GM11168 (cell line): Measurements from ENCODE around the gene SNX11.

ENCODE experiments used
- in situ Hi-C: fragments of 300-500 bp; cut with MboI; formaldehyde crosslinking; loops from one replicate; pipeline ENCODE4 v1.12.0; 2022; ENCODE audit warnings: low sequenced_read_pairs; ENCODE audit not compliant: unreplicated experiment

The SNX11 gene

DNA sequence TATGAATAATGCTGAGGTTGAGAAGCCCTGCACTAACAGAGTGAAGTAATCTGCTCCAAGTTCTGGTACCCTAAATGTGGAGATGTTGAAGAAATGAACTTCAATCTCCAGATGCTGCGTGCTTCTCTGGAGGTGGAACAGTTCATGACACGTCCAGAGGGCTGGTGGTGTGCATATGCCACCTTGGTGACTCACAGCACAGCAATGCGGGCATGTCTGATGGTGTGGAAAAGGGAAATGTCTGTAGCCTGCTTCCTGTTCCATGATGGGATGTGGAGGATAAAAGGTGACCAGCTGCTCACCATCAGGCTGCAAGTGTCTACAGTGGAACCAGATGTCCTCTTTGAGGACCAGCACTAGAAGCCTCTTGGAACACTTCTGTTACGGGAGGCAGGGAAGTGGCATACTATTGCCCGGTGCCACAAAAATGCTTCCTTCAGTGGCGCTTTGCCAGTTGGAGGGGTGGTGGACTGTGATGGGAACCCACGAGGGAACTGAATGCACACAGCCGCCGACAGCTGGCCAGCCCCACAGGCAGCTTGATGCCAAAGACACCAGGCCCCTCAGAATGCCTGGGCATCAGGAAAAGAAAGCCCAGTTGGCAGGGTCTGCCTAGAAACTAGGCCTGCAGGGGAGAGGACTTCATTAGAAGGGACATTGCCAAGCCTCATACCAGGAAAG, 19.9 kb downstream of the SNX11 start:
- in situ Hi-C loops = no loop called here

DNA sequence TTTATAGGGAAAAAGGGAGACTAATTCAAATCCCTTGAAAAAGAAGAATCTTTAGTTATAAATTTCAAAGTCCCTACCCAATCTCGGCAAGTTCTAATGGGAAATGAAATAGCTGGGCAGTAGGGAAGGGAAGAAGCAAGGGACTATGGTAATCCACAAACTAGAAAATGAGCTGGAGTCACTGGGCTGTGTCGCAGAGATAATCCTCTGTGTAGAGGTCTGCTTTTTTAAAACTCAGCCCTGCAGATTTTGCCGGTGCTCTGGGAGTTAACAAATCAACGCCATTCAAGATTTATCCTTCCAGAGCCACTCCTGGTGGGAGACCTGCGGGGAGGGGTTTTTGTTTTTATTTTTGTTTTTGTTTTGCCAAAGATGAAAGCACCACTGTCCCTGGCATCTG, 20.8 kb downstream of the SNX11 start:
- in situ Hi-C loops = no loop called here

DNA sequence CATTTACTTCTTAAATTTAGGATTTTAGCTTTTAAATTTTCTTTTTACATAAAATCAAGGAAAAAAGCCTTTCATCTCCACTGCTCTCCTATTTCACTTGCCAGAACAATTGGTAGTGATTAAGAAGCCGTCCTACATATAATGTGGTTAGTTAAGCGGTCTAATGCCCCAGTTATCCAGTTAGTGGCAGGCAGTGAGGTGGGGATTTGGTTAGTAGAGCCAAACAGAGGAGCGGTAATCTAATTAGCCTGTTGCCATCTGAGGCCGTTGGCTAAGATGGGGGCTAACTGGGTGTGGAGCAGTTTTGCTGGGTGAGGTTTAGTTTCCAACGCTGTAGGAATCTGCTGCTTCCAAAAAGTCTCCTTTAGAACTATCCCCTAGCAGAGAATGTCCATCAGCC, 22.4 kb downstream of the SNX11 start:
- in situ Hi-C loops = loop anchor here (10.0 kb wide), 1 partner anchor 45 kb away; no protein-coding TSS in a partner anchor

DNA sequence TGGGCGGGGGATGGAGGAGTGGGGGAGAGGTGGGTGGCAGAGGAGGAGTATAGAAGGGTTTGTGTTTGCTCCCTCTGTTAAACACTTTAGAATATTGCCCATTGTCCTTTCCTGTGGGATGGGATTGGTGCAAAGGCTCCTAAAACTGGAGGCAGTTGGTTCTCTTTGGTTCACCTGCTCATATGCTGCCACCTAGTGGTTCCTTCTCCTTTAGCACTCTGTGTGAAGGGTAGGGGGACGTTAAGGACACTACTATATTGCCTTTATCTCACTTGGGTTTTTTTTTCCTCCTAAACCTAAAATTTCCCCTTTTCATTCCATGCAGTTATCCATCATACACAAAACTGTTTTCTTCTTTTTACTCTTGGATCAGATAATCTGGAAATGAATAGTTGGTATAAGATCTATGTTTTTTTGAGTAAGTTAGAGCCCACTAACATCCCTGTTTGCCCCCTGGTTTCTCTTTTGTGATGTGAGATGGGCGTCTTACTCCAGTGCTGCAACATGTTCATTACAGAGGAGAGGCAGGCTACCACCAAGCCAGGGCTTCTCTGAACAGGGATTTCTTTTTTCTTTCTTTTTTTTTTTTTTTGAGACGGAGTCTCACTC, 23.8 kb downstream of the SNX11 start:
- in situ Hi-C loops = loop anchor here (10.0 kb wide), 1 partner anchor 47 kb away; no protein-coding TSS in a partner anchor

DNA sequence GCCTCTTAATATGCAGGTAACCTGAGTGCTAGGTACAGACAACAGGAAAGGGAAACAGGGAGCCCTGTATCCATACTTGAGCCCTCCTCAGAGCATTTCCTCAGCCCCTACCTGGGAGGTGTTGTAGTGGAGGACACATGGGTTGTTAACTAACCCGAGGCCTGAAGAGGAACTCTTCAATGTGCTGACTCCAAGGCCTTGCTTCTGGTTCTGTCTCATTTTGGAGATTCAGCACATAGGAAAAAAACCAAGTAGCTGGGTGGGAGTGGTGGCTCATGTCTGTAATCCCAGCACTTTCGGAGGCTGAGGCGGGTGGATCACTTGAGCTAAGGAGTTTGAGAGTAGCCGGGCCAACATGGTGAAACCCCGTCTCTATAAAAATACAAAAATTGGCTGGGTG, 24.8 kb downstream of the SNX11 start:
- in situ Hi-C loops = loop anchor here (10.0 kb wide), 1 partner anchor 48 kb away; no protein-coding TSS in a partner anchor

DNA sequence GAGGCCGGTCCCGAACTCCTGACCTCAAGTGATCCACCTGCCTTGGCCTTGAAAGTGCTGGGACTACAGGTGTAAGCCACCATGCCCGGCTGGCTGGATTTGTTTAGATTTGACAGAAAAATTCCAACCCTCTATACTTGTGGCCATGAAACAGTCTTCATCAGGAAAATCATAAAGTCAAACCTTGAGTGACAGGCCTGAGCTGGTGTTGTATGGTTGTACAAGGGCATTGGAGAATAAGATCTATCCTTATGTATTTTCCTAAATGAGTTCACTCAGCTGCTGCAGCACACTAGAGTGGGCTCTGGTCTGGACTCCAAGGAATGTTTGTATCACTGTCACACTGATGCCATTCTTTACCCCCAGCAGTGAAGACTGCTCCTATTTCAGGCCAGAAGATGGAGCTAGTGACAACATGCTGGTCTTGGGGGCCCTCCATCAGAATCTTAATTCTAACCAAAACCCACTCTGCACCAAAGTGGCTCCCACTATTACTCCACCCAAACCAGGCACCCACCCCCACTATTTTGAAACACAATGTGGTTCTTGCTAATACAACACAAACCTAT, 27.4 kb downstream of the SNX11 start:
- in situ Hi-C loops = loop anchor here (10.0 kb wide), 1 partner anchor 50 kb away; no protein-coding TSS in a partner anchor

DNA sequence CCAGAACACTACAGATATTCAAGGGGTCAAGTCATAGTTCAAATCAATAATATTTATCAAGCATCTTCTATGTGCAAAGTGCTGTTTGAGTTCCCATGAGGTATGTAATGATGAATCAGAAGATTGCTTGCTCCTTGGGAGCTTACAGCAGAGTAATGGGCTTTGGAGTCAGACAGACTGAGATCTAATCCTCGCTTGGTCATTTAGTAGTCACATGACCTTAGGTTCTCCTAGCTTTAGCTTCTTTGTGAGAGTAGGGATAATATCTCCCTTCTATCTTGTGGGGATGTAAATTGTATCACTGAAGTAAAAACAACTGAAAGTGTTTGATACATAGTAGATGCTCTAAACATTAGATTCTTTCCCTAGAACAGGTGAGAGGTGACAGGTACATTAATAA, 30.1 kb downstream of the SNX11 start:
- in situ Hi-C loops = loop anchor here (10.0 kb wide), 1 partner anchor 53 kb away; no protein-coding TSS in a partner anchor

DNA sequence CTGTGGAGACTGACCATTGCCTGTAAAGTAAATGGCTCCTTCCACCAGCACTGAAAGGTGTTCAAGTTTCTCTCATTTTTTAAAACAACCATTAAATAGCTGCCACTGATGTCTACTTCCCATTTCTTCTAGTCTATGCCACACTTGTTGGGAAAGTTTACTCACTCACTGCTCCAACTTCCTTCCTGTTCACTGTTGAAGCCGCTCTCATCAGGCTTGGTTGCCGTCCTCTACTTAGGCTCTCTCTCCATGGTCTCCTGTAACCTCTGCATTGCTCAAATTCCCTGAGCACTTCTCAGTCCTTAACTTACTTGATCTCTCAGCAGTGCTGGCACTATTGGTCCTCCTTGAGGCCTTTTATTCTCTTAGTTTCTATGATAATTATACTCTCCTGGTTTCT, 32.4 kb downstream of the SNX11 start:
- in situ Hi-C loops = loop anchor here (10.0 kb wide), 1 partner anchor 55 kb away; no protein-coding TSS in a partner anchor

DNA sequence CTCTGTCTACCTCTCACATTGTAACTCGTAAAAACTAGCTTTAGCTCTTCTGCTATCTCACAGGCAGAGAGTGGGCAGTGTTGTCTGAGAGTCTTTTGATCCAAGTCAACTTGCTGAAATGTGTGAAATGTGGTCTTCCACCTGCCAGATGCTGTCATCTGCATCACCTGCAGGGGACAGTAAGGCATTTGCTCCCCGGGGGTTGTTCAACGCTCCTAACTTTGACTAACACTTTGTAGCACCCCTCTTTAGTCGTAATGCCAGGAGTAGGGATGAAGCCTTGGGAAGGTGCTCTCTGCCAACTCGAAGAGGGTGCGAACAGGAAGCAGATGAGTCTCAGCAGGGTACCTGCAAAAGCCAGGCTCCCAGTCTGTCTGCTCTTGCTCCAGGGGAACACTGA, 36.1 kb downstream of the SNX11 start:
- in situ Hi-C loops = no loop called here

DNA sequence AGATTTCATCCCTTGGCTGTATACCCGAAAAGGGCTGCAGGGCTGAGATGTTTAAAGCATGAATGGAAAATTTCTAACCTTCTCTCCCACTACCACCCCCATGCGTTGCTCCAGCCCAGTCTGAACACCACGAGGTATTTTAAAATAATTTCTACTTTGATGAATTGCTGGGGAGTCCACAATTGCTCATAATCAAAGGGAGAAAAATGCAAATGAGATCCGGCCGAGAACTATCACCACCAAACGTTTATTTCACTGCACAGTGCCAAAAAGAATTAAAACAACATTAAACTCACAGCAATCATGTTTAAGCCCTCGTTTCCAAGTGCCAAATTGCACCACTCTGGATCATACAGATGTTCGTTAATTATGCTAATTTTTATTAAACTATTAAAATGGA, 36.7 kb downstream of the SNX11 start:
- in situ Hi-C loops = no loop called here

DNA sequence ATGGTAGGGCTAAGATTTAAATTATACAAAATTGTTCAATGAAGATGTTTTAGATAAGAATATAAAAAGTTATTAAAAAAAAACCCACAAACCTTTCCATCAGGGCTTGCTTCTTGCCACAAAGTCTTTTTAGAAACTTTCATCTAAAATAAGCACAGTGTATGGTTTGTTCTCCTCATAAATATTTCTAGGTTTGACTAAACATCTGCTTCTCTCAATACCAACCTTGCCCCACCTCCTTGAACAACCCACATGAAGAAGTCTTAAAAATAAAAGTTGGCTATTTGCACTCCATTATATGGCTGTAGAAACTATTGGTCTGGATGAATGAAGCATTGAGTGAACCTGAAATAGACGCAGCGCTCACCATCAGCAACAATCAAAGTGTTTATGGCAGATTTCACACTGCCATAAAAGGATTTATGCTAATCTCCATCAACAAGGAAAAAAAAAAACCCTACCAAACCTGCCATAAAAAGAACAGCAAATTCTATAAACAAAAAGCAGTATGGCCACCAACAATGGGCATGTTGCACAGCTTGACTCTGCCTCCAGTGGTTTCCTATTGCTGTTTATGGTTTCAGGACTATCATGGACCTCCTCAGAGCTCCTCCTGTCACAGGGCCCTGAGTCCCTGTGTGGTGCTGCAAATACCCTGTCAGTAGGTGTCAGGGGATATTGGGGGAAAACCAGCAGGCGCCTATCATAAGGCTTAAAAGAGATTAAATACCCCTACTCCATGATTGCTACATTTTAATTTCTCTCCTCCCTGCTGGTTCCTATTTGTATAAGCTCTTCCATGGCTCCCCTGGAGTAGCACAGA, 37.6 kb downstream of the SNX11 start:
- in situ Hi-C loops = no loop called here

DNA sequence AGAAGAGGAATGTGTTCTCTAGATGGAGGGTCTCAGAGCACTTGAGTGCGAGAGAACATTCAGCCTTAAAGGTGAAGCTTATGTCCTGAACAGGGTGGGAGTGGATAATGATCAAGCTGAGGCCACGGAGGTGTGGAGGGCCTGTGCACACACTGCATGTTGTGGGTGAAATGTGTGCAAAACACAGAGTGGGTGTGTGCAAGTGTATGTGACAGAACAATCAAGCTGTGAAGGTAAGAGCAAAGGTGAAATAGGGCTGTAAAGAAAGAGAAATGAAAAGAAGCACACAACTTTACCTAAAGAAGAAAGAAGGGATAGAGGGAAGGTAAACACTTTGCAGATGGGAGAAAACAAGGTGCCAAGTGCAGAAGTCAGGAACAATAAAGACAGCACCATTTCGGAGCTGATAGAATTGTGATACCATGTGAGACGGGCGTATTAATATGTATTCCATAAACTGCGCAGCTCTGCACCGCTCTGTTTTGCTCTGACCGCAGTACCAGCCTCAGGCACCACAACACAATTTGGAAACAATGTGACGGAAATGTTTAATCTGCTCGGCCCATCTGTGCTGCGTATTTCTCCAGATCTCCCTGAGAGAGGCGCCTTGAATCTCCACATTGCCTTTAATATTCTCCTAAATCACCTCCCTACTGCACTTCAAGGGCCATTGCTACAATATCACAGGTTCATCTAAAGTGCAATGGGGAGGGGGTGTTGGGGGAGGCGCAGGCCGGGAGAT, 40.6 kb downstream of the SNX11 start:
- in situ Hi-C loops = no loop called here

DNA sequence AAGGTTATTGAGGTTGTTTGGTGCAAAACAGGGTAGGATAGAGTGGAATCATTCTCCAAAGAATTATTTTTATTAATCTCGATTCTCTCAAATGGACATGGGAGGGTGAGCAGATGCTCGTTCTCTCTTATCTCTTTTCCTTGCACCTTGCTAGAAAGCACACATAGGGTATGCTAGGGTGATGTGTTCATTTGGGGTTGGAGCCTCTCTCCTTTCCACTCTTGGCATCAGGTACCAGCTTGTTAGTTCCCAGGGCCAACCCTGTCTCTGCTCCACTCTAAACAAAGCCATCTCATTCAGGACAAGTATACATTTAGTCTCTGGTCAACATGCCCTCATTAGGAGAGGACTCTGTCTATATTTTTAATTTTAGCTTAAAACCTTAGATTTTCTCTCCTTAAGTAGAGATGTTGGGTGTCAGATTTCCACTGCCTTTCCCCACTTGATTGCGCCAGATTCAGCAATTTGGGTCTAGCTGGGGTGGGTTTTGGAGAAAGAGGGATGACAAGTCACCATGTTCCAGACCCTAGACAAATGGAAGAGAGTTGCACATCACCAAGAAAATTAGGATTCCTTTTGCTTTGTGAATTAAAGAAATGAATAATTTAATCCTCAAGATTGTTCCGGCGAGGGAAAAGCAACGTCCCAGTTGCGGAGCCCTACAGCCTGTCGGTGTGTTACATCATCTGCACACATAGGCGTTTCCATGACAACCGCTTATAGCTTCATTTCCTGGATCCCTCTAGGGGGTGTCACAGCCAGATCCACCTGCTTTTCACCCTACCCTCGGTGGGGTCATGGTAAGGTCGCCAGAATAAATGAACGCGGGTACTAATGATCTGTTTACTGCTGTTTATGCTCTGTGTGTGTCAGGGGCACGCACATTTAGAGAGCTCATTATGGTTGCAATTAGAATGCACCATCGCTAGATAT, 41.6 kb downstream of the SNX11 start:
- in situ Hi-C loops = no loop called here

DNA sequence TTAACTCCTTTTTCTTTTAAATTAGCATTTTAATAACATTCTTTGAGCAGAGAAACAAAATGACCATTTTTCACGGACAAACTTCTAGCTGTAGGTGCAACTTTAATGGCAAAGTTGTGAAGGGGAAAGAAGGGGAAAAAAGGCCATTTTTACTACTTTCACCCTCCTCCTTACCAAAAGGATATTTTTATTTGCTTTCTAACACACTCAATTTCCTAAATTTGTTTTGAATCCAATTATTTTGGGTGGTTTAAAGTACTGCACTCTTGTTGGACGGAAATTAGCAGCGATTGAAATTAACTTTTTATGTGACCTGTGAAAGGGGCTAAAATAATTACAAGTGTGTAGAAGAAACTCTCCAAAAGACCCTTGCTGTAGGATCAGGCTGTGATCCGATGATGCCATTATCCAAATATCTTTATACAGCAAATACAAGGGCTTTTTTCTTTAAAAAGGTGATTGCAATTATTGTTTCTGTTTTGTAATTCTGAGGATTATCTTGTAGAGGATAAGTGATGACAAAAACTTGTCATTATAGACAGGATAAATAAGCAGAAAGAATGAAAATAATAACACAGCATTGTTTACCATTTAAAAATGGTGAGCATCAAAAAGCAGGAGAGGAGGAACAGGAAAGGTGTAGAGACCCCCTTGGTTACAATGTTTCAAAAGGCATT, 42.4 kb downstream of the SNX11 start:
- in situ Hi-C loops = no loop called here

DNA sequence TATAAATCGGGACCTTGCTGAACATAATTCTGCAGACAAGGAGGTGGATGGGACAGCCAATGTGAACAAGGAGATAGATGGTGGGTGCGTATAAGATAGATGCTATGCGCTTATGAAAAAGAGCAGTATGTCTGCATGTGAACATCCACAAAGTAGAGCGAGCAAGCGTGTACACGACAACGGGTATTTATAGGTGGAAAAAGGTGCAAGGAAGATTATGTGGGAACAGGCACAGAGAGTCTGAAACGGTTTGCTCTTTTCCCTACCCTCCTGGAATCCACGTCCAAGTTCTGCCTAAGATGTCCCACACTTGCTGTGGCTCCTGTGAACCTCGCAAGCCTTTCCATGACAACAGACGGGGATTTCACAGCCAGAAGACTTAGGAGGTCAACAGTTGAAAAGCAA, 43.0 kb downstream of the SNX11 start:
- in situ Hi-C loops = no loop called here

DNA sequence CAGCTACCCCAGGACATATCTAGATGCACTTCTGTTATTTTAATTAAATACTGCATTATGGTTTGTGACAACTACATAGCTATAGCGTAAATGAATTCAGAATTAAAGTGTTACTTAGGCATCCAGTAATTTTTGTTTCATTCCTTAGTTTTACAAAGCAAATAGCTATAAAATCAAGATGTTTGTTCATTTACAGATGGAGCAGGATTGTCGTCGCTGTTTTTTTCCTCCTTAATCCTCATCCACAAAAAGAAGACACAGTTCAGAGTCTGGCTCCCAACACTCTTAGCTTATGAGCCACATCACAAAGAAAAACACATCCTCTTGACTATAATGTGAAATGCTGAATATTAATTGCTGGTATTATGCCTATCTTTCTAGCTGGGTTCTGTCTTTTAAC, 43.7 kb downstream of the SNX11 start:
- in situ Hi-C loops = no loop called here

DNA sequence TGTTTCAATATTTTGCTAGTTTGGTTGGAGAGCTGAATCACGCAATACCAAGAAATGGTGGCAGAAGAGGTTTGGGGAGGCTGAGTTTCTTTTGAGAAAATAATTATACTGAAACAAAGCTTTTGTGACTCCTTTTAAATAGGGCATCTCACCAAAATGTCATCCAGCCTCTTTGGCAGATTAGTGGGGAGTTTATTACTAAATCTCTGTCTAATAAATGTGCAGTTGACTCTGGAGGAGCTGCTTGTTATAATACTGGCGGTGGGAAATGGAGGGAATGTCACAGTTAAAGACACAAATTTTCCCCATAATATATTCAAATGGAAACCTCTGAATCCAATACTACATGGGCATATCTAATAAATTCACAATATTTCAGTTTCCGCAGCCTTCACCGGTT, 44.7 kb downstream of the SNX11 start:
- in situ Hi-C loops = no loop called here

DNA sequence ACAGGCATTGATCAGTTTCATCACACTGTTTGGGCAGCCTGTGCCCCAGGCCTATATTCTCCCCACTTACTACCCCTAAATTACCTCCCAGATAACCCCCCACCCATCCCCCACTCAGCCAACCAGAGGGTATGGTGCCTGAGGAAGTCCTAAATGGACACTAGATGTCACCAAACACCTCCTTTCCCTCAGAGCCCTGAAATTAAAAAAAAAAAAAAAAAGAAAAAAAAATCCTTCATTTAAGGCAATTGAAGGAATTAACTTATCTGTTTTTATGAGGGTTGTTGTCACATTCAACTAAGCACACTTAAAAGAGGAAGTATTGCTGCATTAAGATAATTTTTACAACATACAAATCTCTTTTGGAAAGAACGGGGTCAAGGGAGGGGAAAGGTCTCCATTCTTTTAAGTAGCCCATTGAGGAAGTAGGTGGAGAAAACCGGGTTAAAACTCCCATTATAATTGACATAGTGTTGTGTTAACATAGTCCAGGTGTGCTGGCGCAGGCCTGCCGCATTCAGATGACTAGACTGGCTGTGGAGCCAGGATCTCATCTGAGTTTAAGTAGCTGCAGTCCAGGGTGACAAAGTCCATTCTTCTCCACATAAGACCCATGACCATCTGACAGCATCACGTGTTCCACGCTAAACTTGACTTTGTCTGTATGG, 46.3 kb downstream of the SNX11 start:
- in situ Hi-C loops = no loop called here
